ENCODE results near the gene LCAT.
"Not testable (repeated sequence)": the region's sequence is repeated elsewhere in the genome, so short reads cannot be mapped to it uniquely, and the experiment has no call there.

Gene LCAT

DNA sequence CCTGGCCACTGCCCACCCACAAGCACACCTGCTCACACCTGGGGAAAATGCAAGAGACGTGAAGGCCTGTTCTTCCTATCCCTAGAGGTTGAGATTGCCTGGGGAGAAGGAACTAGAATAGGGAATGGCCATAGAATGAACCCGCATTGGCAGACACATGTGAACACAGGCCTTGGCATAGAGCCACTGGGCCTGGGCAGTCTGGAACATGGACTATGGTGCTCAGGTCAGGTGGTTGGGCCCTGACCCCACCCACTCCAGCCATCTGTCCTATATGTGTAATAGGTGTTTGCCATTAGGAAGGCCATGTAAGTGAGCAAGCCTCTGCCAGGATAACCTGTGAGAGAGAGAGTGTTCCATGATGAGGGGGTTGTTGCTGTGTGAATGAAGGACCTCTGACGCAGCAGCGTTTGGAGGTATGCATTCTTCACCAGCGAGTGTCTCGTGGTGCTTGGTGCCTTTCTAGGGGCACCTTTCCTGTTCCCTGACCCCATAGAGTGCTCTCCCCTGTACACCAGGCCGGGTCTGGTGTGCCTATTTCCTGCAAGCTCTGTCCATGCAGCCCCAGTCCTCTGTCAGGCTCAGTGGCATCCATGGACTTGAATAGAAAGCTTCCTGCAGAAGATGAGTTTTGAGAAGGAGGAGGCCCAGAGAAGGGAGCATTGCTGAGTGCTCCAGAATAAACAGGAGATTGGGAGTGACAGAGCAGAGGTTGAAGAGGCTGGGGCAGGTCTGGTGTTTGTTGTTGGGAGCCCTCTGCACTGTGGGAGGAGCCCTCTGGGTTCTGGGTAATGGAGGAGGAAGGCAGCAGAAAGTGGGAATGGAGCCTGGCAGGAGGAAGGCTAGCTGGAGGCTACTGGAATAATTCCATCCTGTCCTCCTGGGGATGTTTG, 27.8 kb downstream of the LCAT start:
- H3K9me3 ChIP-seq (ENCODE audit: insufficient read depth, low read depth, low read length): no peaks in the 10 kb centered on the region
- H4K20me1 ChIP-seq (ENCODE audit: insufficient read depth, low read length, poor library complexity, severe bottlenecking): no peaks in the 10 kb centered on the region
- H3K36me3 ChIP-seq (ENCODE audit: insufficient read depth, low read length): no peaks in the 10 kb centered on the region
- TF ChIP-seq, protein P1, sequence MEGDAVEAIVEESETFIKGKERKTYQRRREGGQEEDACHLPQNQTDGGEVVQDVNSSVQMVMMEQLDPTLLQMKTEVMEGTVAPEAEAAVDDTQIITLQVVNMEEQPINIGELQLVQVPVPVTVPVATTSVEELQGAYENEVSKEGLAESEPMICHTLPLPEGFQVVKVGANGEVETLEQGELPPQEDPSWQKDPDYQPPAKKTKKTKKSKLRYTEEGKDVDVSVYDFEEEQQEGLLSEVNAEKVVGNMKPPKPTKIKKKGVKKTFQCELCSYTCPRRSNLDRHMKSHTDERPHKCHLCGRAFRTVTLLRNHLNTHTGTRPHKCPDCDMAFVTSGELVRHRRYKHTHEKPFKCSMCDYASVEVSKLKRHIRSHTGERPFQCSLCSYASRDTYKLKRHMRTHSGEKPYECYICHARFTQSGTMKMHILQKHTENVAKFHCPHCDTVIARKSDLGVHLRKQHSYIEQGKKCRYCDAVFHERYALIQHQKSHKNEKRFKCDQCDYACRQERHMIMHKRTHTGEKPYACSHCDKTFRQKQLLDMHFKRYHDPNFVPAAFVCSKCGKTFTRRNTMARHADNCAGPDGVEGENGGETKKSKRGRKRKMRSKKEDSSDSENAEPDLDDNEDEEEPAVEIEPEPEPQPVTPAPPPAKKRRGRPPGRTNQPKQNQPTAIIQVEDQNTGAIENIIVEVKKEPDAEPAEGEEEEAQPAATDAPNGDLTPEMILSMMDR (conservative IDR thresholded peaks at IDR 0.05; ENCODE audit: low read length): no peak
- TF ChIP-seq EZH2phosphoT487 (IDR thresholded peaks at IDR 0.05; ENCODE audit: borderline replicate concordance): no peak
- H3K4me2 ChIP-seq (ENCODE audit: low read depth, low read length, poor library complexity, severe bottlenecking): no peak overlapping the region
- H3K27me3 ChIP-seq (ENCODE audit: insufficient read depth, low read length, poor library complexity, severe bottlenecking): no peaks in the 10 kb centered on the region
- H3K9ac ChIP-seq (ENCODE audit: low read depth, low read length, poor library complexity, severe bottlenecking): no peak overlapping the region
- H3K9me2 ChIP-seq (replicated peaks; ENCODE audit: low read depth, low read length): no peaks in the 10 kb centered on the region
- H3F3A ChIP-seq (ENCODE audit: low read depth): no peaks in the 10 kb centered on the region
- H2AFZ ChIP-seq (ENCODE audit: low read length): no peak overlapping the region
- peaks cover 1% of the 10 kb centered on the region for H3K4me1 ChIP-seq (ENCODE audit: insufficient read depth, low read length, poor library complexity, severe bottlenecking)
- H3K4me3 ChIP-seq (ENCODE audit: low read length, poor library complexity, severe bottlenecking): no peak overlapping the region
- no peaks in the 10 kb centered on the region for H3K79me2 ChIP-seq (ENCODE audit: insufficient read depth, low read length)

DNA sequence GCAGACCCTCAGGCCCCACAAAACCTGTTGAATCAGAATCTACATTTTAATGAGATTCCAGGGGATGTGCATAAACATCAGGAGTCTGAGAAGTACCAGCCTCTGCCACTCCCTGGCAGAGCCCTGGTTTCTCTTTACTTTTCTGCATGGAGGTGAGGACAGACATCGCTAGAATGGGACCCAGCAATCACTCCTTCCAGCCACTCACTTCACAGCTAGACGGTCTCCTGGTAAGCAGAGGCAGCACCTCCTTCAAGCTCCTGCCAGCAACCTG, 28.5 kb downstream of the LCAT start:
- not testable (repeated sequence) for H3K4me2 ChIP-seq (ENCODE audit: low read depth, low read length, poor library complexity, severe bottlenecking); H3K4me1 ChIP-seq (ENCODE audit: insufficient read depth, low read length, poor library complexity, severe bottlenecking); H3K79me2 ChIP-seq (ENCODE audit: insufficient read depth, low read length); H3K4me3 ChIP-seq (ENCODE audit: low read length, poor library complexity, severe bottlenecking); H3K9ac ChIP-seq (ENCODE audit: low read depth, low read length, poor library complexity, severe bottlenecking); H4K20me1 ChIP-seq (ENCODE audit: insufficient read depth, low read length, poor library complexity, severe bottlenecking); H3K27me3 ChIP-seq (ENCODE audit: insufficient read depth, low read length, poor library complexity, severe bottlenecking); H3K36me3 ChIP-seq (ENCODE audit: insufficient read depth, low read length); H2AFZ ChIP-seq (ENCODE audit: low read length); H3F3A ChIP-seq (ENCODE audit: low read depth); H3K9me2 ChIP-seq (replicated peaks; ENCODE audit: low read depth, low read length); H3K9me3 ChIP-seq (ENCODE audit: insufficient read depth, low read depth, low read length)

DNA sequence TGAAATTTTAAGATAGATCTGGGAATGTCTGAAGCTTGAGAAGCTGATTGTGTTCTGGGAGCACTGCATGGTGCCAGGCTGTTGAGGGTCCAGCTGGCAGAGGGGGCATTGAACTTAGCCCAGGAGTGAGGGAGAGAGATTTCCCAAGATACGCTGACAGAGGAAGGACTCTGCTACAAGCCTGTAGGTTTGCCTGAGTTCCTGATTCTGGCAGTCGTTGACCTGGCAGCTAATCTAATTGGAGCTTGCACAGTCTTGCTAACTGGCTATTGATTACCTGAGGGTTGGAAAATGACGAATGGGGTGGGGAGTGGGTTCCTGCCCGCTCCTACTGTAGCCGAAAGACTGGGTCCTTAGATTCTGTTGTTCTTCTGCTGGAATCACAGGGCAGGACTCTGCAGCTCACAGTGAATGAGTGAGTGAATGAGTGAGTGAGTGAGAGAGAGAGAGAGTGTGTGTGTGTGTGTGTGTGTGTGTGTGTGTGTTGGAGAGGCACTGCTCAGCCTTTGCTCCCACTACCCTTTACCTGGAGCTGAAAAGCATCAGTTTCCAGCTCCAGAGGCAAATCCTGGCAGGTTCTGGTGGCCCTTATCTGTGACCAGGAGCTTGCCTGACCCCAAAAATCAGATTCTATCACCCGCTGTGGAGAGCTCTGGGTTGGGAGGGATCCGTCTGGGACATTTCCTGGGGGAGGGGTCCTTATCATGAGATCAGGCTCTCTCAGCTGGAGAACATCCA, 29.0 kb downstream of the LCAT start:
- Histone ChIP-seq H3K9ac (ENCODE audit: low read depth, low read length, poor library complexity, severe bottlenecking) (no peak overlapping the region), H3K9me3 (ENCODE audit: insufficient read depth, low read depth, low read length) (no peaks in the 10 kb centered on the region), H3K4me1 (ENCODE audit: insufficient read depth, low read length, poor library complexity, severe bottlenecking) (peaks cover 10% of the 10 kb centered on the region), H3K27me3 (ENCODE audit: insufficient read depth, low read length, poor library complexity, severe bottlenecking) (no peaks in the 10 kb centered on the region), H3K36me3 (ENCODE audit: insufficient read depth, low read length) (no peaks in the 10 kb centered on the region), H3K4me2 (ENCODE audit: low read depth, low read length, poor library complexity, severe bottlenecking) (no peak overlapping the region), H2AFZ (ENCODE audit: low read length) (no peak overlapping the region), H3K79me2 (ENCODE audit: insufficient read depth, low read length) (no peaks in the 10 kb centered on the region), H3K9me2 (replicated peaks; ENCODE audit: low read depth, low read length) (no peaks in the 10 kb centered on the region), H3K4me3 (ENCODE audit: low read length, poor library complexity, severe bottlenecking) (no peak overlapping the region), H4K20me1 (ENCODE audit: insufficient read depth, low read length, poor library complexity, severe bottlenecking) (no peaks in the 10 kb centered on the region), H3F3A (ENCODE audit: low read depth) (no peaks in the 10 kb centered on the region)
- TF ChIP-seq EZH2phosphoT487 (IDR thresholded peaks at IDR 0.05; ENCODE audit: borderline replicate concordance): no peak
- TF ChIP-seq, protein P1 (conservative IDR thresholded peaks at IDR 0.05; ENCODE audit: low read length): no peak

Measured in Loucy (cell line).